Measurements from ENCODE around the gene DUSP6. TPM values are rescaled to one million over a fixed set of nuclear protein-coding genes. Genes with fewer than 3 reads are reported as not detected.

Gene DUSP6
- total RNA-seq, 1 donor from 2014 or later: 67.2 TPM

GRCh38 chr12:89373763-89374572, 21.7 kb upstream of the DUSP6 start:
- peak; percentile 44 for DNase-seq (ENCODE audit: low spot score)

- no peak for DNase-seq (ENCODE audit: low spot score)
These were observed 20.5 kb upstream of the DUSP6 start for GRCh38 chr12:89372584-89373370.

- no peak for DNase-seq (ENCODE audit: low spot score)
These were observed 18.5 kb upstream of the DUSP6 start for GRCh38 chr12:89370850-89371249.

GRCh38 chr12:89370421-89370831, 18.1 kb upstream of the DUSP6 start:
- peak; percentile 56 for DNase-seq (ENCODE audit: low spot score)

- DNase-seq (ENCODE audit: low spot score): no peak
These were observed 16.9 kb upstream of the DUSP6 start for GRCh38 chr12:89369166-89369565.

DNA sequence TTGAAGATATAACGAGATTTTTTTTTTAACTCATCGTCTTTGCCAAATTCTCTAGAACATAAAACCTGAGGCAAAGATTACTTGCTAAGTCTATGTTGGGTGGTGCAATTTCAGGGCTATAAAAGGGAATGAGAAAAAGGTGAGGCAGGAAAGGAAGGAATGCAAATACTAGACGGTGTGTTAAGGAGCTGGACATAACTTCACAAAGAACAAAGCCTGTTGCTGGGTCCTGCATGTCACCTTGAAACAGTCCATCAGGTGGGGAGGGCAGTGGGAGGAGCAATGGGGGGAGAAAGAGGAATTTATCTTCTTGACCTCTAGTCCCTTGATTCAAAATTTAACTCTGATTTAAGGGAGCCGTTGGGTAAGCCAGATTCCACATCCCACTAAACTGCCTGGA, 16.1 kb upstream of the DUSP6 start:
- DNase-seq (ENCODE audit: low spot score): no peak

- no peak for DNase-seq (ENCODE audit: low spot score)
These were observed 14.5 kb upstream of the DUSP6 start for GRCh38 chr12:89366676-89367364.

GRCh38 chr12:89364631-89365030, 12.3 kb upstream of the DUSP6 start:
- no peak for DNase-seq (ENCODE audit: low spot score)

- no peak for DNase-seq (ENCODE audit: low spot score)
These were observed 11.8 kb upstream of the DUSP6 start for GRCh38 chr12:89364058-89364457.

GRCh38 chr12:89363582-89363981, 11.3 kb upstream of the DUSP6 start:
- no peak for DNase-seq (ENCODE audit: low spot score)

GRCh38 chr12:89363084-89363483, 10.8 kb upstream of the DUSP6 start:
- no peak for DNase-seq (ENCODE audit: low spot score)

GRCh38 chr12:89359615-89360014, 7.3 kb upstream of the DUSP6 start:
- no peak for DNase-seq (ENCODE audit: low spot score)

DNA sequence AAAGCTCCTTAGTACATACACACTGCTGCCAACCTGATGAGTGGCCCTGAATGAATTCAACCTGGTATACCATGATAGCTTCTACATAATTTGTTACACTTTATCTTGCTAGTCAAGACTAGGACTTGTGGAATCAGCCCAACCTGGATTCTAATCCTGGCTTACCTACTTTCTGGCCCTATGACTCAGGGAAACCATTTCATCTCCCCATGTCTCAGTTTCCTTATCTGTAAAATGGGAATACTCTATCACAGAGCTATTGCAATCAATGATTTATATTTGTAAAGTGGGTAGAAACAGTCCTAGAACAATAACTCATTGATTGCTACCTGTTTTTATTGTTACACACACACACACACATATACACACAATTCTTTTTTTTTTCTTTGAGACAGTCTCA, 6.5 kb upstream of the DUSP6 start:
- no peak for DNase-seq (ENCODE audit: low spot score)

GRCh38 chr12:89357297-89357730, 5.0 kb upstream of the DUSP6 start:
- no peak for DNase-seq (ENCODE audit: low spot score)

DNA sequence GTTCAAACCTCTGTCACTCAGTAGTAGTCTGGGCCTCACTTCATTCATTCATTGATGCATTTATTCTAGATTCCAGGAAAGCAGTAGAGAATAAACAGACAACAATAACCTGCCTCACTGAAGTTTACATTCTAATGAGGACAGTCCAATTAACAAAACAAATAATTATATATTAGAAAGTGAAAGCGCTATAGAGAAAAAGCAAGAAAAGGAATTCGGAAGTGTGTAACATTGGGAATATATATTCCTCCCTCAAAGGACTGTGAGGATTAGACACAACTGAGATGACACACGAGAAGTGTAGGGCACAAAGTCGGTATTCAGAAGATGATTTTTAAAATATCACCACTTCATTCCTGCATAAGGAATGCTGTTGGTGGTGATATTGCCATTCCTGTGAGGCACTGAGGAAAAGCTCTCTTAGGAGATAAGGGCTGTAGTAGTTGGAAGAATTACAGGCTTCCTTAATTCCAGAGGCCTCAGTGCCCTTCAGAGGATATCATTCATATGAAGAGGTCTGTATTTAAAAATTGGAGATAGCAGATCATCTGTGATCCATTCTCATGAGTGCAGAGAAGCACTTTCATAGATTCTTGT, 3.9 kb upstream of the DUSP6 start:
- DNase-seq (ENCODE audit: low spot score): no peak

DNA sequence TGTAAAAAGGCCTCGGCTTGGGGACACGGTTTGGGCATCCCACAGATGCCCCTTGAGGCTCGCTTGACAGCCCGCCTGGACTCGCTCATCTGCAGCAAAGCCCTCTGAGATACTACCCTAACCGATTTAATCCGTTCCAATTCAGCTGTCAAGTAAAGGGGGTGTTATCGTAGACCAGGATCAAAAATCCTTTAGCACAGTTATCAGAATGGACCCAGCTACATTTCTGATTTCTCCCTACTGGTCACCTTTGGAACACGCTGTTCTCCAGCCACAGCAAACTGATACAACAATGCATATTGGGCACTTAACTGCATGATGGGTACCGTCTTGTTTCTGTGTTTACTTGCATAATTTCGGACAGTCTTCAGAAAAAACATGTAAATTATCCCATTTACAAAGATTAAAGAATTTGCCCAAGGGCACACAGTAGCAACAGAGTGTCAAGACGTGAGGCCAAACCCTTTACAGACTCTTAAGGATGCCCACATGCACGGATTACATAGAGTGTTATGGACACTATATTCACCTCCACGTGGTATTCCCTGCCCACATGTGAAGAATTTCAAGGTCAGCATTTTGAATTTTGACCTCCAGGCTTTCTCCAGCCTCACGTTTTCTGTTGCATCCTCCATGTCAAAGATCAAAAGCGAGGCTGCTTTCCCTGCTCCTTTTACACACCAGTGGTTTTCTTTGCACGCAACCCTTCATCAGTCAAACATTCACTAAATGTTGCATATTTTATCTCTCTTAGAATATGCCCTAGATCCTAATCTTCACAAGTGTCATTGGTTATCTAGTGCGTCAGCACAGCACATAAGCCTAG, 3.2 kb upstream of the DUSP6 start:
- no peak for DNase-seq (ENCODE audit: low spot score)

- peak; percentile 23 for DNase-seq (ENCODE audit: low spot score)
These were observed 2.3 kb upstream of the DUSP6 start for GRCh38 chr12:89354612-89355067.

DNA sequence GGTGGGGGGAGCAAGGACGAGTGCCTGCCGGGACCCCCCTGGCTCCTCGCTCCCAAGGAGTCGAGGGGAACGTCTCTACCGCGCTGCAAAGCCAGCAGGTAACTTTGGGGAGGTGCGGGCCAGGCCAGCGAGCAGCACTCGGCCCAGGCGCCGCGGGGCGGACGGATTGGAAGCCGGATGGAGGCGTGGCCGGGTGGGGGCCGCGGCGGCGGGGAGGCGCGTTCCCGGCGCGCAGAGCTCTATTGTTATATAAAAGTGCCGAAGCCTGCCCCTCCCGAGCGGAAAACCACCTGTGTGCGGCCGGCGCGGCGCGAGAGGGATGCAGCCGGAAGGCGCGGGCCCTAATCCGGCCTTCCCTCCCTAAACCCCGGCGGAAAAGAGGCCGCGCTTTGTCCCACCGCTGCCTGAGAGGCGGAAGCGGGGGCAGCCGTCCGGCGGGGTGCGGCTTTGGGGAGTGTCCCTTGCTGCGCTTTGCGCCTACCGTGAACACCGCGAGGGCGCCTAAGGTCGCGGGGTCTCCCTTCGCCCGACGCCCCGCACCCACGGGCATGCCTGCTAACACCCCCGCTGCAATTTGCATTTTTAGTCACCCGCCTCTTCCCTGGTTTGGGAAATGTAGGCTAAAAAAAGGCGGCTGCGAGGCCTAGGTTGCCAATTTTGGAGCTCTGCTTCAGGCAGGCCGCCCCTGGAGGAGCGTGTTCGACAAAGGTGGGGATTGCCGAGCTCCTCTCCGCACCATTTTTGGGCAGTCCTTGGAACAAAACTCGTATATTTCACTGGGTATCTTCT, 1.7 kb upstream of the DUSP6 start:
- DNase-seq (ENCODE audit: low spot score): peak; percentile 47

GRCh38 chr12:89353188-89353822, 1.0 kb upstream of the DUSP6 start:
- DNase-seq (ENCODE audit: low spot score): peak; percentile 63

GRCh38 chr12:89352242-89352491, 134 bp downstream of the DUSP6 start:
- DNase-seq (ENCODE audit: low spot score): no peak

Measured in umbilical cord (tissue), 2 donors.